GM21381 (cell line): ENCODE measurements around the gene USH2A.

Source experiments
- ATAC-seq: cut with Tn5 transposase; IDR thresholded peaks from one replicate; pipeline ENCODE4 v1.9.1; 2021; ENCODE audit warnings: mild to moderate bottlenecking, moderate library complexity; ENCODE audit not compliant: unreplicated experiment

USH2A gene

DNA sequence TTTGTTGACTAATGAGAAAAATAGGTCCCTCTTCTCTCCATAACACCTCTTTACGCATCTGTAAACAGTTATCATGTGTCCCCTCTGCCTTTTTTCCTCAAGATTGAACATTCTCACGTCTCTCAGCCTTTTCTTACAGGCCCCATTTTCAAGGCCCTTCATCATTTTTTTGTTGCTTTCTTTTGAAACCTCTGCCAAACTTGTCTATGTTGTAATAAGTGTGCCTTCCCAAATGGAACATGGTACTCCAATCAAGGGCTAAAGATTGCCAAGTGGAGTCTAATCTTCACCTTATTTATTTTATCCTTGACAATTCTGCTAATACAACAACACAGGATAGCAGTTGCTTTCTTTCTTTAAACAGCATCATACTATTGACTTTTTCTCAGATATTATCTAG is 280.3 kb downstream of the USH2A start:
- ATAC-seq = no peak

DNA sequence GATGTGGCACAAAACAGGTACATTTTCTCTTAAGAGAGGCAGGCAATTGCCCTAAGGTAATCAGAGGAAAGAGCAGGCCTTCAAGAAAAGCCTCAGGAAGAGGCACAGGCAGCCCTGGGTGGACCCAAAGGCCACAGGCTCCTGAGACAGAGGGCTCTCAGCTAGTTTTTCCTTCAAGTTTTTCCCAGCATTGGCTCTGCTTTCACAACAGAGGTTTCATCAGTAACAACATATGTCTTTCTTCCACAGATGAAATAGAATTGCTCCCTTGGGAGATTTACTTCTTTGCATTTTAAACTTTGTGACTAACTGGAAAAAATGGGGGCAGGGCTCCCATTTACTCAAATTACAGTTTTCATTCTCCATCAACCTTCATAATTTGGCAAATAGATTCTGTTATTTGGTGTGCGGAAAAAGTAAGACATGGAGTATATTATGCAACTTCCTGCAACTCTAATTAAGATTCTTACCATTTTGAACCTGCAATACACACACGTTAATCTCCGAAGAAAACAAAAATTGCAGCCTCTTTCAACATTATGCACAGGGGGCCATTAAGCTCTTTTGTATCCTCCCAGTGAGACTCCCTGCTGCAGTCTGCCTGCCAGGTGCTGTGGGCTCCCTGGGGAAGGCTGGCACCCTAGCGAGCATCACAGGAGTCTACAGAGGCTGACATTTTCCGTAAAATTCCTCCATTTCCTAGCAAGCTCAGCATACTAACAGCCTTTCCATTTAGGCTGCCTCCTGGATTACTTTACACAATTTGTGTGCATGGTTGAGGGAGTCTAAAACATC is 282.3 kb downstream of the USH2A start:
- no peak for ATAC-seq

DNA sequence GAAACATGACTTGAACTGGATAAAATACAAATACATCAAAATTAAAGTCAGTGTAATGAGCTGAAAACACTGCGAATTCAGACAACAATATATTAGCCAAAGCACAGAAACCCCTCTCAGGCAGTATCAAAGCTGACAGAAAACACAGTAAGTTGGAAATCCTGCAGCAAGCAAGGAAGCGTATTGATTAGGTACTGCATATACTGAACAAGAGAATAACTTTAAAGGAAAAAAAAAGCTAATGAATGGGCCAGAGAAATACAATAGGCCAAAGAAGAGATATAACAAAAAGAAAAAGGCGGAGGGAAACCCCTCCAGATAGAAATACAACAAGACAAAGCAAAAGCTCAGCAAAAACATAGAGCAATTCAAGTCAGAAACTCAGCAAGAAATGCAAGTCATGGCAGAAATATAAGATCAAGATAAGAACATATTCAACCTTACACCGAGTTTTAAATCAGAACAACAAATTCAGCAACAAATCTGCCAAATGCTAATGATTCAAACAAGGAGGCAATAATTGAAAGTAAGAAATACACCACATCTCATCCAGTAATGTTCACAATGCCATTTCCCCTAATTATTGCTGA is 299.0 kb downstream of the USH2A start:
- ATAC-seq = no peak

DNA sequence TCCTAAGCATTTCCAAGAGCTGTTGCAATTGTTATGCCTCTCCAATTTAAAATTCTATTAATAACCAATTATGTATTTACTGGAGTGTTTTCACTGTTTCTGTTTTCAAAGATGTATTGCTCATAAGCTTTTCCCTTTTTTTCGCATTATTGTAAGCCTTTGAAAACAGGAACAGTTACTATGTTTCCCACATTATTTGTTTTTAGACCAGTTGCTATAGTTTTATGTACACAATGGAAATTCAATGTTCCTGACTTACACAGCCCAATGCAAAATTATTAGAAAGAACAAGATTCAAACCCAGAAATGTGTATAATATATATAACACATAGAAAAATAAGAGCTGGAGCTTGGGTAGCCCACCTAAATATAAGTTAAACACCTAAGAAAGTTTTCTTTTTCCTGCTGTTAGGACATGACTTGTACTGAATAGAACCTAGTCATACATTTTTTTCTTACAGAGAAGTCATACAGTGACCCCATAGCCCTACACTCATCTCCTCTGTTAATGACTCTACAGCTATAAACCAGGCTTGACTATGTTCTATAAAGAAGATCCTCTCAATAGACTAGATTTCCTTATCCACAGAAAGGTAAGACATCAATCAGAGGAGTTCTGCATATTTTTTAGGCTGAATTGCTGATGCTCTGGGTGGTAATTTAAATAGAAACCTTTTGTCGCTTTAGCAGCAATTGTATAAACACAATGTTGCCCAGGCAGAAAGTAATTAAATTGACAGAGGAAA is 299.6 kb downstream of the USH2A start:
- ATAC-seq = no peak

DNA sequence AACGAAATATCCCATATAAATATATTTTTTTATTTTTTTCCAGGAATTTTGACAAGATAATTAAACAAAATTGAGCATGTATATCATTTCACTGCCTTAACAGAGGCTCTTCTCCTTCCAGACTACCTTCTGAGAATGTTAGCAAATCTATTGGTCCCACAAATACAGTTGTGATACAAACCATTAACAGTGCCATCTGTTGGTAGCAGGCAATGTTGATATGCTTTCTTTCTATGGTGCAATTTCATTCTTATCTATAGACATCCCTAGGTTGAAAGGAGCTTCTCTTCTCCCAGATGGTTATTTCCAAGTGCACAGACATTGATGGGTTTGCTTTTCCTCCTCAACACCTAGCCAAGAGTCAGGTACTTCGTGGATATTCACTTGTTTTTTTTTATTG is 303.6 kb downstream of the USH2A start:
- no peak for ATAC-seq

DNA sequence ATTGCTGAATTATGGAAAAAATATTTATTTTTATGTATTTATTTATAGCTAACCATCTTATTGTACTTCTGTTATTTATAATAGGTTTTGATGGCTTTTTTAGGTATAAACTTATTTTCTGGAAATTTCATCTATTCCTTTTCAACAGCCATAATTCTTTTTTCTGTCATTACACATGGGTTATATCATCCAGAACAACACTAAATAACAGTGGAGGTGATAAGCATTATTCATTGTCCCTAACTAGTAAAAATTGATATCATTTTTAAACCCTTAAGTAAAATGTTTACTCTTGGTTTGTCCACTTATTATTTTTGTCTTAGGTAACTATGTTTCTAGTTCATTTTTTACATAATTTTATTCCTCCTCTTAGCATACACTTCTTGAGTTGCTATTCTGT is 309.1 kb downstream of the USH2A start:
- ATAC-seq = no peak

DNA sequence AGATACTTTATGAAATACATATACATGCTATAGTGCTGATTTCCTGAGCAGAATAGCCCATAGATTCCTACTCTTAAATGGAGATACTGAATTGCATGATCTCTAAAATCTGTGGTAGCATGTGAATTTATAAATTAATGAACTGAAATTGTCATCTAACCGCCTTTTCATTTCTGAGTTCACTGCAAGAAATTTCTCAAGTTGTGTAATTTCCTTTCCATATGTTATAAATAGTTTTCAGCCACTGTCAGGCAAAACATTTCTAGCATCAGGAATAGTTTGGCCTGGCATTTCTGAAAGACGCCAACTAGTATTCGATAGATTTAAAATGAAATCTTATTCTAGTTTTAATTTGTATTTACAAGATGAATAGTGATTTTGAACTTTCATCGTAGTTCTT is 310.1 kb downstream of the USH2A start:
- no peak for ATAC-seq

DNA sequence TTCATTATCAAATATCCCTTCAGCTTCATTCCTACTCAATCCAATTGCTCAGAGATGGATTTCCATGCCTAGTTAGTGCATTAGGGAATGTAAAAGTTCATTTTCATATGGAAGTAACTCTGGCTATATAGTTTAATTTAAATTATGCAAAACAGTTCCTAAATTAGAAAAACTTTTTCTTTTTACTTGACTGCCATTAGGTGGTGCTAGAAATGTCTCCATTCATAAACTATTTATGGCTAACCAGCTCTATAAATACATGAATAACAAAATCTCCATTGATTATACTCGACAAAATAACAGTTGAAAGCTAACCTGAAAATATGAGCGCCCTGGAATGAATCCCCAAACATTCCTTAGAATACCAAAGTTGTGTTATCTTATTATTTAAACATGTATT is 311.4 kb downstream of the USH2A start:
- no peak for ATAC-seq

DNA sequence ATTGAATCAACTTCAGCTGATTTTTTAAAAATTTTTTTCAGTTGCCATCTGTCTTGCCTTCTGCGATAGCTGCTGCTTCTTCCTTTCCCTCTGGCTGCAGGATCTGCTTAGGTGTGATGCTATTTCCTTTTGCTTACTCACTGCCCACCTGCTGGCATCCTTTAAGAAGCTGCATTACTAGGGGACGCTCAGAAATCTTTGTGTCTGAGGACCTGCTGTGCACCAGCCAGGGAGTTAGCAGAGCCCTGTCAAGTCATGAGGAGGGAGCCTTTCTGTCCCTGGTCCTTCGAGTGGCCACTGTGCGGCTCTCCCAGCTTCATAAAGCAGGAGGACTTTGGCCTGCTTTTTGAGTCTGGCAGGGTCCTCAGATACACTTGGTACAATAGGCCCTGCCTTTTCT is 327.8 kb downstream of the USH2A start:
- ATAC-seq = no peak

DNA sequence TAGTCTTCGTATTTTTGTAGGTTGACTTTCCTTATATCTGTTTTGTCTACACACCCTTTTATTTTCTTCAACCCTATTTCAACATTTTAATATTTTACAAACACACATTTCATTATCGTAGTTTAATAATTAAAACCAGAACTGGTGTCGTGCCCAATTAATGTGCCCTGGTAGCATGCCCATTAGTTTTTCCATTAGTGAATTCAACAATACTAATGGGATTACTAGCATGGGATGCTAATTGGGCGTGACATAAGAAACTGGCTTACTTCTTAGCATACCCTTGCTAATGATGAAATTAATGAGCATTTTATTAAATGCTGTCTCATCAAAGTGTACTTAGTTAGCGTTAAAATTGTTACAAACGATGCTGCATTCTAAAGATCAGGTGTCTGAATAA is 332.7 kb downstream of the USH2A start:
- no peak for ATAC-seq

DNA sequence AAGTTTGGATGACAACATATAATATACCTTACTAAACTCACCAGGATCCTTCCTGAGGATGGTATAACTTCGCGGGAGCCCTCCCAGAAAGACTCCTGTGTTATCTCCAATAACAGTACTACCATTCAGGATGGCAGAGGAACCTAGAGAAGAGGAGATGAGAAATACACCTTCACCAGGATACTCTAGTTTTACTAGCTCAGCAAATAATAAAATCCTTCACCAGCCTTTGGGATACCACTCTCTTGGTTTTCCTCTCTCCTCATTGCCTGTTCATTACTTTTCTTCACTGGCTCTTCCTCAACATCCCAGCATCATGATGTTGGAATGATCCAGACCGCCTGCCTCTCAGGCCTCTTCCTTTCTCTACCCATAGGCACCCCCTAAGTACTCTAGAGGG is 336.6 kb downstream of the USH2A start:
- no peak for ATAC-seq

DNA sequence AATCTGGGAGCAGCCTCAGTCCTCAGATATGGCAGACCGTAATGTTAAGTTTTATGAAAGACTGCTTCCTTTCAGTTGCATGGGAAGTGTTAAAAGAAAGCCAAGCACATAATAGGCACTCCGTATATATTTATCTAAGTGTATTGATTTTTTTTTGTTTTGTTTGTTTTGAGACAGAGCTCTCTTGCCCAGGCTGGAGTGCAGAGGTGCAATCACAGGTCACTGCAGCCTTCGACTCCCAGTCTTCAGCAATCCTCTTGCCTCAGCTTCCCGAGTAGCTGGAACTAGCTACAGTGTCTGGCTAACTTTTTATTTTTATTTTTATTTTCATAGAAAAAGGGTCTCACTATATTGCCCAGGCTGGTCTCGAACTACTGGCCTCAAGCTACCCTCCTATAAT is 341.8 kb downstream of the USH2A start:
- no peak for ATAC-seq

DNA sequence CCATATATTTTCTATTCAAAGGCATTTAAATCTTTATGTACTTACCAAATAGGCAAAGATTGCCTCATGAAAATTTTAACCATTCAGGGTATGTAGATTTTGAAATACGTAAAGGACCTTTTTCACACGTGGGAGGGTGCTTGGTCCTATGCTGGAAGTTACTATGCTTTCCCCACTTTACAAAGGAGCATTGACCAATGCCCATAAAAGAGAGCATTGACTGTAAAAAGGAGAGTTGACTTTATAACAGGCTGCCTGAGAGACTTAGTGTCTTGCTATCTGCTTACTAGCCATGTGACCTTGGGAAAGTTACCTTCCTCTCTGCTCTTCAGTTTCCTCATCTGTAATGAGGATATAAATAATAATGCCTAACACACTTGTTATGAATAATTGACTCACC is 346.5 kb downstream of the USH2A start:
- no peak for ATAC-seq

DNA sequence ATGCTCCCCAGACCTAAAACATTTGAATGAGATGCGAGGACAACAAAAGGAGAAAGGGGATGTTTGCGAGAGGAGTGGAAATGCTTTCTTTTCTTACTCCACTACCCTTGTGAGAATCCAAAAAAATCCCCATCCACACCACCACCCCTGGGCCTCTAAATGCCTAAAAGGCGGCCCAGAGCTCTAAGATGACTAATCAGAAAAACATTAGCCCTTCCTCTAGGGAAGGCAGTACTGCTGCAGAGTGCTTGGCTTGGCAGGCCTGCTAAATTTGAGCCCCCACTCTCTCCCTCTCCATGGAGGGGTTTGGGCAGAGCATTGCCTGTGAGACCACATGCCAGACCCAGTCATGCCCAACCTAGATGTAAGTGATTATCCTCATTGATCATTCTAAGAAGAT is 347.9 kb downstream of the USH2A start:
- no peak for ATAC-seq

DNA sequence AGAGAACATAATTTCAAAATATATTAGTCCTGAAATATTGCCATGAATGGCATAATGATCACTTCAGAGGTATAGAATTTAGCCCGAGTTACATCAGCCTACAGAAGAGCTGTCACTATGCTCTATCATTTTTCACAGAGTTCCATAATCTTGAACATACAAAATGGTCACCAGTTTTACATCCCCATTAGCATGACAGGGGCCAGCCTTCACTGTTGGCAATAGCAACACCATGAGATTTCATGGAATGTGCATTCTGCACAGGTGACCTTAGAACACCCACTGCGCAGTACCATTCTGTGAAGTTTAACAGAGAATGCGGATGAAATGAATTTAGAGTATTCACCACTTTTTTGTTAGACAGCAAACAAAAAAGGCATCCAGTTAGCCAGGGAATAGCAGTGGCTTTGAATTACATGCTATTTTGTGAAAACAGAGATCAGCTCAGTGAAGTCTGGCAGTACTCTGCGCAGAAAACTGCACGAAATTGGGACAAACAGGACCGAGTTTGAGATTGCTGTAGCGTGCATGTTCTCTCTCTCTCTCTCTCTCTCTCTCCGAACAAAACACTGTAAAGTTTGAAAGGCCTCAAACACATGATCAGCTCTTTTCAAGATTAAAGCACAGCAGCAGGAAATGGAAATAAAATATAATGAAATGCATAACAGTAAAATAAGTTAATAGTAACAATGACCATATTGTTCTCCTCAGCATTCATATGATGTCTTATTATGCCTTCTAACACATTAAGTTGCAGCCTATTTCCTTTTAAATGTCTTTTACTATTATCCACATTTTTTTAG is 349.3 kb downstream of the USH2A start:
- no peak for ATAC-seq

DNA sequence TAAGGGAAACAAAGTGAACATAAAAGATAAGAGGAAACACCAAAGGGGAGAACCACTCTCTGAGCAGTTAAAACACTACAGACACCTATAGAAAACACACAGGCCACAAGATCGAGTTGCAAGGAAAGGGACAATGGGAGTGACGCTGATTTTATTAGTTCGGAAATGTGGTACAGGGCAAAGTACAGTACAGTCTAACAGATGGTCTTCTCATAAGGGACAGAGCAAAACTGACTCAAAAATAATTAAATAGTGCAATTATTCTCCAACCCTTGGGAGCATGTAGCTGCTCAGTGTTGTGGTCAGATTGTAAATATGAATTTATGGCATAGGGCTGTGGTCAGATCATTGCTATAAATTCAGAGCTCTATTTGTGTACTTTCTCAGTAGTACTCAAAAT is 352.0 kb downstream of the USH2A start:
- ATAC-seq = no peak

DNA sequence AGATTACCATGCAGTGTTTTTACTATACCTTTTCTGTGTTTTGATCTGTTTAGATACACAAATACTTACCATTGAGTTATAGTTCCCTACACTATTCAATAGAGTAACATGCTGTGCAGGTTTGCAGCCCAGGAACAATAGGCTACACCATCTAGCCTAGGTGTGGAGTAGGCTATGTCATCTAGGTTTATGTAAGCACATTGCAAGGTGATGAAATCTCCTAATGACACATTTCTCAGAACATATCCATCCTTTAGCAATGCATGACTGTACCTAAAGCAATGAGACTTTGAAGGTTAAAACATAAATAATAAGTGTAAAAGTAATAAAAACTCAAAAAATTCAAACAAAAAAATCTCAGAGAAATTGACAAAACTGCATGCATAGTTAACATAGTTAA is 358.6 kb downstream of the USH2A start:
- no peak for ATAC-seq

DNA sequence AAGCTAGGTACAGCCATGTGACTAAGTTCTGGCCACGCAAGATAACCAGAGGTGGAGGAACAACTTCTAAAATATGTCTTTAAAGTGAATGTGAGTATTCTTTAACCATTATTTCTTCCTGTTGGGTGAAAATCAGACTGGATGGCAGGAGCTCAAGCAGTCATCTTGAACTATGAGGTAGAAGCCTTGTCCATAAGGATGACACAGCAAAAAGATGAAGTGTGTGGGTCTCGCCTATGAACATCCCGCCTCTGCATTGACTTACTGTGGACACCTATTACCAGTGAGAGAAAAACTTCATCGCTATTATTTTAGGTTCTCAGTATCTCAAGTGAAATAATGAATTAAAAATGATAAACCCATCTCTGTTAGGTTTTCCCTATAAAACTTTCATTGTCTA is 365.3 kb downstream of the USH2A start:
- ATAC-seq = no peak

DNA sequence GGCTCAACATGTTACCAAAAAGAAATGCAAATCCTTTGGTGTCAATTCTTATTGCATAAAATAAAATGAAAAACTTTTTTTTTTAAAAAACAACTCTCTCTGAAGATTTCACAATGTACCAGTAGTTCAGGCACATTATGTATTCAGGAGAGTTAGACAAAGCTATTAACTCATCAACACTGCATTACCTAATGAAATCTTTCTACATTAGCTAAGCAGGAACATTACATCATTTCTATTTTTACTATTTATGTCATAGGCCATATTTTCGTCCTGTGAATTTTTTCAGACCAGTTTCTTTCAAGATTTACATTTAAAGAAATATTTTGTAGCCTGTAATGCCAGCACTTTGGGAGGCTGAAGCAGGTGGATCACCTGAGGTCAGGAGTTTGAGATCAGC is 366.2 kb downstream of the USH2A start:
- no peak for ATAC-seq

DNA sequence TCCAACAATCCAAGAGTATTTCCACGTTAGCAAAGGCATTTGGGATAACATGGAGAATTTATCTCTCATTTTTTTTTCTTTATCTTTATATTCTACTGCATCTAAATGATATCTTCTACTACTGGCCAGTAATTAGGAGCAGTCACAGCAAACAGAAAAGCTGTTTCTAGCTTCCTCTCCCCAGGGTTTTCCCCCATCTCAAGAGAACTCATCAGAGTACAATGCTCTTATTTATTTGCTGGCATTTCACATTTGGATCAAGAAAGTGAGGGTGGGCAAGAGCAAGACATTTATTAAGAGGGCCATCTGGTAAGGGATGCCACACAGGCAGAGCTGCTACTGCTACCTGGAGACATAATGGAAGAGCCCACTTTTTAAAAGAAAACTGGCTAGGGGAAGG is 368.2 kb downstream of the USH2A start:
- ATAC-seq = no peak

DNA sequence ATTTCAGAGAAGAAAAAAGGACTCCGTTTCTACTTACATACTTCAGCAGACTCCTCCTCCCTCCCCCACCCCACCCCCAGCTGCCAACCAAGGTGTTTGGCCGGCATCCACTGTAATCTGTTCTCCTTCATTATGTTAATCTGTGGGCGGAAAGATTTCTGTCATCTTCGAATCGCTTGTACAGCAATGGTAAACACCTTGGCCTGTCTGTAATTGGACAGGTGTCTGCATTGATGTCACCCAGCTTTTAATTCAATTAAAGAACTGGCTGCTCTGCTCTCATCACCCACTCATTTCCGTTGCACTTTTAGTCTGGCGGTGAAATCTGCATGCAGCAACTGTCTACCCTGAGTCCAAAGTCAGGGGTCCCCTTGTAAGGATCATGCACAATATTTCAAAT is 368.6 kb downstream of the USH2A start:
- no peak for ATAC-seq
